ENCODE results near the gene MAPKAPK3.

MAPKAPK3 gene

DNA sequence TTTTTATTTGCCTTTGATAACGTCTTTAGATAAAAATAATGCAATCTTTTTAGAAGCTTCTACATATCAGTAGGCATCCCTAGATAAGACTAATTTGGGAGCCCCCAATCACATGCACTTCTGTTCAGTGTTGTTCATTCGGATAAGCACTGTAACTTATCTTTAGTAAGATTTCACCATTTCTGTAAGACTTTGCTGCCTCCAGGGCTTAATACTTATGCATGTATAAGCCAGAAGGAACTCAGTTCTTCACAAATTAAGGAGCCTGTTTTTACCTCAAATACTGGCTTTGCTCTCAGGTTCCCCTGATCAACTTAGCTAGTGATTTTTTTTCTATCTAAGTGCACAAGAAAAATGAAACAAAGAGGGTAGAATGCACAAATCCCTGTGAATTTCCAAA lies 78.1 kb downstream of the MAPKAPK3 start:
- TF ChIP-seq, protein P1, sequence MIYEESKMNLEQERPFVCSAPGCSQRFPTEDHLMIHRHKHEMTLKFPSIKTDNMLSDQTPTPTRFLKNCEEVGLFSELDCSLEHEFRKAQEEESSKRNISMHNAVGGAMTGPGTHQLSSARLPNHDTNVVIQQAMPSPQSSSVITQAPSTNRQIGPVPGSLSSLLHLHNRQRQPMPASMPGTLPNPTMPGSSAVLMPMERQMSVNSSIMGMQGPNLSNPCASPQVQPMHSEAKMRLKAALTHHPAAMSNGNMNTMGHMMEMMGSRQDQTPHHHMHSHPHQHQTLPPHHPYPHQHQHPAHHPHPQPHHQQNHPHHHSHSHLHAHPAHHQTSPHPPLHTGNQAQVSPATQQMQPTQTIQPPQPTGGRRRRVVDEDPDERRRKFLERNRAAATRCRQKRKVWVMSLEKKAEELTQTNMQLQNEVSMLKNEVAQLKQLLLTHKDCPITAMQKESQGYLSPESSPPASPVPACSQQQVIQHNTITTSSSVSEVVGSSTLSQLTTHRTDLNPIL (CRISPR knock-in tag; IDR thresholded peaks at IDR 0.05; ENCODE audit: low read depth): no peak
- TF ChIP-seq CSDC2 (CRISPR knock-in tag; IDR thresholded peaks at IDR 0.05): no peak
- TF ChIP-seq SNAI2 (CRISPR knock-in tag; IDR thresholded peaks at IDR 0.05): no peak
- TF ChIP-seq ZNF8 (CRISPR knock-in tag; IDR thresholded peaks at IDR 0.05): no peak
- no peak for TF ChIP-seq ZFP3 (CRISPR knock-in tag; IDR thresholded peaks at IDR 0.05)
- TF ChIP-seq GLIS3 (CRISPR knock-in tag; IDR thresholded peaks at IDR 0.05): no peak
- TF ChIP-seq ESRRG (CRISPR knock-in tag; IDR thresholded peaks at IDR 0.05): no peak
- TF ChIP-seq ZFP30 (CRISPR knock-in tag; IDR thresholded peaks at IDR 0.05): no peak
- TF ChIP-seq BACH2 (CRISPR knock-in tag; IDR thresholded peaks at IDR 0.05; ENCODE audit: borderline replicate concordance): no peak
- no peak for TF ChIP-seq TCF4 (CRISPR knock-in tag; IDR thresholded peaks at IDR 0.05; ENCODE audit: borderline replicate concordance)
- ATAC-seq: no peak

DNA sequence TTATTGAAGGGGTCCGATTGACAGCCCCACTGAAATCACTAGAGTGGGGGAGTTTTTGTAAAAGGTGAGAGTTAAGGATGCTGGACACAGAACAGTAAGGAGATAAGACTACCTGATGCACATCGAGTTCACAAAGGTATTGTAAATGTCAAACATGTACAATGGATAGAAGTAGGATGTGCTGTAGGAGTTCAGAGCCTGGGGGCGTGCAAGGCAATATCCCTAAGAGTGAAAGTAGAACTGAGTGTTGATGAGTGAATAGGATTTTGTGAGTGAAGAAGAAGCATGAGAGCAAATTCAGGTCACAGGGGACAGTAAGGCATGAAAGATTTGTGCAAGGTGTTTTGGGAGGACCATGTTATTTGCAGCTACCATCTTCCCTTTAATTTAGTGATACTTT lies 79.3 kb downstream of the MAPKAPK3 start:
- TF ChIP-seq CSDC2 (CRISPR knock-in tag; IDR thresholded peaks at IDR 0.05) (no peak), TCF4 (CRISPR knock-in tag; IDR thresholded peaks at IDR 0.05; ENCODE audit: borderline replicate concordance) (no peak), OSR1 (CRISPR knock-in tag; IDR thresholded peaks at IDR 0.05) (no peak), SNAI2 (CRISPR knock-in tag; IDR thresholded peaks at IDR 0.05) (no peak), ZFP30 (CRISPR knock-in tag; IDR thresholded peaks at IDR 0.05) (no peak), PPARA (CRISPR knock-in tag; IDR thresholded peaks at IDR 0.05; ENCODE audit: borderline replicate concordance) (no peak), ISL1 (CRISPR knock-in tag; IDR thresholded peaks at IDR 0.05) (no peak), BACH2 (CRISPR knock-in tag; IDR thresholded peaks at IDR 0.05; ENCODE audit: borderline replicate concordance) (no peak)
- TF ChIP-seq, protein P2, sequence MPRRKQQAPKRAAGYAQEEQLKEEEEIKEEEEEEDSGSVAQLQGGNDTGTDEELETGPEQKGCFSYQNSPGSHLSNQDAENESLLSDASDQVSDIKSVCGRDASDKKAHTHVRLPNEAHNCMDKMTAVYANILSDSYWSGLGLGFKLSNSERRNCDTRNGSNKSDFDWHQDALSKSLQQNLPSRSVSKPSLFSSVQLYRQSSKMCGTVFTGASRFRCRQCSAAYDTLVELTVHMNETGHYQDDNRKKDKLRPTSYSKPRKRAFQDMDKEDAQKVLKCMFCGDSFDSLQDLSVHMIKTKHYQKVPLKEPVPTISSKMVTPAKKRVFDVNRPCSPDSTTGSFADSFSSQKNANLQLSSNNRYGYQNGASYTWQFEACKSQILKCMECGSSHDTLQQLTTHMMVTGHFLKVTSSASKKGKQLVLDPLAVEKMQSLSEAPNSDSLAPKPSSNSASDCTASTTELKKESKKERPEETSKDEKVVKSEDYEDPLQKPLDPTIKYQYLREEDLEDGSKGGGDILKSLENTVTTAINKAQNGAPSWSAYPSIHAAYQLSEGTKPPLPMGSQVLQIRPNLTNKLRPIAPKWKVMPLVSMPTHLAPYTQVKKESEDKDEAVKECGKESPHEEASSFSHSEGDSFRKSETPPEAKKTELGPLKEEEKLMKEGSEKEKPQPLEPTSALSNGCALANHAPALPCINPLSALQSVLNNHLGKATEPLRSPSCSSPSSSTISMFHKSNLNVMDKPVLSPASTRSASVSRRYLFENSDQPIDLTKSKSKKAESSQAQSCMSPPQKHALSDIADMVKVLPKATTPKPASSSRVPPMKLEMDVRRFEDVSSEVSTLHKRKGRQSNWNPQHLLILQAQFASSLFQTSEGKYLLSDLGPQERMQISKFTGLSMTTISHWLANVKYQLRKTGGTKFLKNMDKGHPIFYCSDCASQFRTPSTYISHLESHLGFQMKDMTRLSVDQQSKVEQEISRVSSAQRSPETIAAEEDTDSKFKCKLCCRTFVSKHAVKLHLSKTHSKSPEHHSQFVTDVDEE (CRISPR knock-in tag; IDR thresholded peaks at IDR 0.05): no peak
- TF ChIP-seq, protein P3, sequence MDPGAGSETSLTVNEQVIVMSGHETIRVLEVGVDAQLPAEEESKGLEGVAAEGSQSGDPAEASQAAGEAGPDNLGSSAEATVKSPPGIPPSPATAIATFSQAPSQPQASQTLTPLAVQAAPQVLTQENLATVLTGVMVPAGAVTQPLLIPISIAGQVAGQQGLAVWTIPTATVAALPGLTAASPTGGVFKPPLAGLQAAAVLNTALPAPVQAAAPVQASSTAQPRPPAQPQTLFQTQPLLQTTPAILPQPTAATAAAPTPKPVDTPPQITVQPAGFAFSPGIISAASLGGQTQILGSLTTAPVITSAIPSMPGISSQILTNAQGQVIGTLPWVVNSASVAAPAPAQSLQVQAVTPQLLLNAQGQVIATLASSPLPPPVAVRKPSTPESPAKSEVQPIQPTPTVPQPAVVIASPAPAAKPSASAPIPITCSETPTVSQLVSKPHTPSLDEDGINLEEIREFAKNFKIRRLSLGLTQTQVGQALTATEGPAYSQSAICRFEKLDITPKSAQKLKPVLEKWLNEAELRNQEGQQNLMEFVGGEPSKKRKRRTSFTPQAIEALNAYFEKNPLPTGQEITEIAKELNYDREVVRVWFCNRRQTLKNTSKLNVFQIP (CRISPR knock-in tag; IDR thresholded peaks at IDR 0.05; ENCODE audit: borderline replicate concordance, low read depth): no peak
- TF ChIP-seq, protein P4, sequence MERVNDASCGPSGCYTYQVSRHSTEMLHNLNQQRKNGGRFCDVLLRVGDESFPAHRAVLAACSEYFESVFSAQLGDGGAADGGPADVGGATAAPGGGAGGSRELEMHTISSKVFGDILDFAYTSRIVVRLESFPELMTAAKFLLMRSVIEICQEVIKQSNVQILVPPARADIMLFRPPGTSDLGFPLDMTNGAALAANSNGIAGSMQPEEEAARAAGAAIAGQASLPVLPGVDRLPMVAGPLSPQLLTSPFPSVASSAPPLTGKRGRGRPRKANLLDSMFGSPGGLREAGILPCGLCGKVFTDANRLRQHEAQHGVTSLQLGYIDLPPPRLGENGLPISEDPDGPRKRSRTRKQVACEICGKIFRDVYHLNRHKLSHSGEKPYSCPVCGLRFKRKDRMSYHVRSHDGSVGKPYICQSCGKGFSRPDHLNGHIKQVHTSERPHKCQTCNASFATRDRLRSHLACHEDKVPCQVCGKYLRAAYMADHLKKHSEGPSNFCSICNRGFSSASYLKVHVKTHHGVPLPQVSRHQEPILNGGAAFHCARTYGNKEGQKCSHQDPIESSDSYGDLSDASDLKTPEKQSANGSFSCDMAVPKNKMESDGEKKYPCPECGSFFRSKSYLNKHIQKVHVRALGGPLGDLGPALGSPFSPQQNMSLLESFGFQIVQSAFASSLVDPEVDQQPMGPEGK (CRISPR knock-in tag; IDR thresholded peaks at IDR 0.05; ENCODE audit: borderline replicate concordance): no peak
- TF ChIP-seq, protein P1 (CRISPR knock-in tag; IDR thresholded peaks at IDR 0.05; ENCODE audit: low read depth): no peak
- ATAC-seq: no peak

DNA sequence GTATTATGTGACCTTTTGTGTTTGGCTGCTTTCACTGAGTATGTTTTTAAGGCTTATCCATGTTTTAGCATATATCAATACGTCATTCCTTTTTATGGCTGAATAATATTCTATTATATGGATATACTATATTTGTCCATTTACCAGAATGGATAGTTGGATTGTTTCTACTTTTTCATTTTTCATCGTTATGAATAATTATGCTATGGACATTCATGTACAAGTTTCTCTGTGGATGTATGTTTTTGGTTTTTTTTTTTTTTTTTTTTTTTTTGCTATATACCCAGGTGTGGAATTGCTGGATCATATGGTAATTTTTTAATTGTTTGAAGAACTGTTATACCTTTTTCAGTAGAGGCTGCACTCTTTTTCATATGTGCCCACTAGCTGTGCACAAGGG lies 81.3 kb downstream of the MAPKAPK3 start:
- no peak for ATAC-seq
- no peak for TF ChIP-seq TCF4 (CRISPR knock-in tag; IDR thresholded peaks at IDR 0.05; ENCODE audit: borderline replicate concordance)
- TF ChIP-seq, protein P5, sequence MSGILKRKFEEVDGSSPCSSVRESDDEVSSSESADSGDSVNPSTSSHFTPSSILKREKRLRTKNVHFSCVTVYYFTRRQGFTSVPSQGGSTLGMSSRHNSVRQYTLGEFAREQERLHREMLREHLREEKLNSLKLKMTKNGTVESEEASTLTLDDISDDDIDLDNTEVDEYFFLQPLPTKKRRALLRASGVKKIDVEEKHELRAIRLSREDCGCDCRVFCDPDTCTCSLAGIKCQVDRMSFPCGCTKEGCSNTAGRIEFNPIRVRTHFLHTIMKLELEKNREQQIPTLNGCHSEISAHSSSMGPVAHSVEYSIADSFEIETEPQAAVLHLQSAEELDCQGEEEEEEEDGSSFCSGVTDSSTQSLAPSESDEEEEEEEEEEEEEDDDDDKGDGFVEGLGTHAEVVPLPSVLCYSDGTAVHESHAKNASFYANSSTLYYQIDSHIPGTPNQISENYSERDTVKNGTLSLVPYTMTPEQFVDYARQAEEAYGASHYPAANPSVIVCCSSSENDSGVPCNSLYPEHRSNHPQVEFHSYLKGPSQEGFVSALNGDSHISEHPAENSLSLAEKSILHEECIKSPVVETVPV (CRISPR knock-in tag; IDR thresholded peaks at IDR 0.05): no peak
- TF ChIP-seq, protein P3 (CRISPR knock-in tag; IDR thresholded peaks at IDR 0.05; ENCODE audit: borderline replicate concordance, low read depth): no peak
- TF ChIP-seq GLIS3 (CRISPR knock-in tag; IDR thresholded peaks at IDR 0.05): no peak
- TF ChIP-seq PPARA (CRISPR knock-in tag; IDR thresholded peaks at IDR 0.05; ENCODE audit: borderline replicate concordance): no peak
- no peak for TF ChIP-seq ZFP30 (CRISPR knock-in tag; IDR thresholded peaks at IDR 0.05)
- no peak for TF ChIP-seq BACH2 (CRISPR knock-in tag; IDR thresholded peaks at IDR 0.05; ENCODE audit: borderline replicate concordance)
- TF ChIP-seq TOX (CRISPR knock-in tag; IDR thresholded peaks at IDR 0.05; ENCODE audit: borderline replicate concordance): no peak
